Measurements from ENCODE around the gene MAD2L1BP.
"Not testable (repeated sequence)": the region's sequence is repeated elsewhere in the genome, so short reads cannot be mapped to it uniquely, and the experiment has no call there.

MAD2L1BP gene

DNA sequence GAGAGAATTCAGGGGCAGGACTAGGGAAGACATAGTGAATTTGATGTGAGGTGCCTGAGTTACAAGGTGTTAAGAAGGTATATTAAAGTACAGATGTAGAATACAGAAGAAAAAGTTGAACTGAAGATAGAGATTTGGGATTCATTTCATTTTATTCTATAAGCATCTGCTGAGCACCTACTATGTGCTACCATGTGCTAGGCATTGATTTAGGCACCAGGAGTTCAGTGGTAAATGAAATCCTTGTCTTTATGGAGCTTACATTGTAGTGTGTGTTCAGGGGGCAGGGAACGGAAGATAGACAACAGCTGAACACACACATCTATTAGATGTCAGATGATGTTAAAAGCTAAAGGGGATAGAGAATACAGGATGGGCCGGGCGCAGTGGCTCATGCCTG is 12.0 kb downstream of the MAD2L1BP start:
- no peak overlapping the region for H2BK120ac ChIP-seq (ENCODE audit: low read depth, low read length)
- H2AFZ ChIP-seq (ENCODE audit: low read depth, low read length), result no peak overlapping the region
- no peak overlapping the region for H4K8ac ChIP-seq (ENCODE audit: low read length)
- no peaks in the 10 kb centered on the region for H3K9me3 ChIP-seq (ENCODE audit: control insufficient read depth, low read length)
- H3K18ac ChIP-seq (ENCODE audit: low read depth in 1 of 2, low read length in 2 of 2), result no peak overlapping the region
- H3K4me3 ChIP-seq (ENCODE audit: insufficient read depth in 1 of 2, low read depth in 1 of 2, low read length in 2 of 2), result no peak overlapping the region
- no peak overlapping the region for H2BK15ac ChIP-seq (ENCODE audit: low read depth, poor library complexity, severe bottlenecking)
- no peak overlapping the region for H3K23ac ChIP-seq (ENCODE audit: low read length in 2 of 2)
- peaks cover 8% of the 10 kb centered on the region for H3K4me1 ChIP-seq (ENCODE audit: control insufficient read depth, insufficient read depth, low read depth, low read length)
- no peak overlapping the region for H2BK5ac ChIP-seq (ENCODE audit: low read depth, low read length, poor library complexity, severe bottlenecking)
- H2AK5ac ChIP-seq (ENCODE audit: low read length, severe bottlenecking), result no peak overlapping the region
- DNase-seq, result no peak
- 94% methylated on average over 2 of the region's 3 CpGs for WGBS
- no peaks in the 10 kb centered on the region for H3K27me3 ChIP-seq (ENCODE audit: control insufficient read depth in 1 of 2, insufficient read depth in 1 of 2, low read length in 2 of 2)
- no peaks in the 10 kb centered on the region for H3K79me1 ChIP-seq (replicated peaks; ENCODE audit: low read length, poor library complexity, severe bottlenecking)
- no peak overlapping the region for H3K4me2 ChIP-seq (ENCODE audit: low read length, poor library complexity, severe bottlenecking)
- peaks cover 2 to 5% of the 10 kb centered on the region in 2 experiments for H3K36me3 ChIP-seq (ENCODE audit: control insufficient read depth in 1 of 2, insufficient read depth in 2 of 2, low read depth in 1 of 2, low read length in 2 of 2)
- no peak overlapping the region for H3K14ac ChIP-seq (ENCODE audit: low read length in 2 of 2)
- no peak overlapping the region for H2BK12ac ChIP-seq (ENCODE audit: low read length in 2 of 2)
- no peak overlapping the region for H3K4ac ChIP-seq (ENCODE audit: low read depth in 1 of 2, low read length in 2 of 2)
- no peak overlapping the region for H3K27ac ChIP-seq (ENCODE audit: low read length, poor library complexity, severe bottlenecking)
- no peak overlapping the region for H4K91ac ChIP-seq (ENCODE audit: low read length)
- H3K9ac ChIP-seq (ENCODE audit: low read length), result no peak overlapping the region

DNA sequence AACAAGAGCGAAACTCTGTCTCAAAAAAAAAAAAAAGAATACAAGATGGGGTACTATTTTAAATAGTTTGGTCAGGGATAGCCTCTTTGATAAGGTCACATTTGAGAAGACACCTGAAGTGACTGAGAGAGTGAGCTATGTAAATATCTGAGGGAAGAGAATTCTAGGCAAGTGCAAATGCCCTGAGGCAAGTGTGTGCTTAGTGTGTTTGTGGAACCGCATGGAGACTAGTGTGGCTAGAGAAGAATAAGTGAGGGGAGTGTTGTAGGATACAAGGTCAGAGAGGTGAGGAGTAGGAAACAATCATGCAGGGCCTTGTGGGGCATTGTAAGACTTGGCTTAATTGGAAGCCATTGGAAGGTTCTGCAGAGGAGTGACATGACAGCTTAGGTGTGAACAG is 12.6 kb downstream of the MAD2L1BP start:
- peaks cover 0 to 5% of the 10 kb centered on the region in 2 experiments for H3K36me3 ChIP-seq (ENCODE audit: control insufficient read depth in 1 of 2, insufficient read depth in 2 of 2, low read depth in 1 of 2, low read length in 2 of 2)
- no peak overlapping the region for H3K18ac ChIP-seq (ENCODE audit: low read depth in 1 of 2, low read length in 2 of 2)
- H2AK5ac ChIP-seq (ENCODE audit: low read length, severe bottlenecking), result no peak overlapping the region
- H3K4ac ChIP-seq (ENCODE audit: low read depth in 1 of 2, low read length in 2 of 2), result no peak overlapping the region
- H3K4me2 ChIP-seq (ENCODE audit: low read length, poor library complexity, severe bottlenecking), result no peak overlapping the region
- H2BK5ac ChIP-seq (ENCODE audit: low read depth, low read length, poor library complexity, severe bottlenecking), result no peak overlapping the region
- H3K9ac ChIP-seq (ENCODE audit: low read length), result no peak overlapping the region
- H4K8ac ChIP-seq (ENCODE audit: low read length), result no peak overlapping the region
- no peak overlapping the region for H2BK120ac ChIP-seq (ENCODE audit: low read depth, low read length)
- H3K23ac ChIP-seq (ENCODE audit: low read length in 2 of 2), result no peak overlapping the region
- peaks cover 8% of the 10 kb centered on the region for H3K4me1 ChIP-seq (ENCODE audit: control insufficient read depth, insufficient read depth, low read depth, low read length)
- H4K91ac ChIP-seq (ENCODE audit: low read length), result no peak overlapping the region
- no peaks in the 10 kb centered on the region for H3K27me3 ChIP-seq (ENCODE audit: control insufficient read depth in 1 of 2, insufficient read depth in 1 of 2, low read length in 2 of 2)
- no peak overlapping the region for H2BK12ac ChIP-seq (ENCODE audit: low read length in 2 of 2)
- no peaks in the 10 kb centered on the region for H3K79me1 ChIP-seq (replicated peaks; ENCODE audit: low read length, poor library complexity, severe bottlenecking)
- no peak for DNase-seq
- WGBS, result 96% methylated on average over 2 of the region's 2 CpGs
- no peak overlapping the region for H3K4me3 ChIP-seq (ENCODE audit: insufficient read depth in 1 of 2, low read depth in 1 of 2, low read length in 2 of 2)
- no peak overlapping the region for H2AFZ ChIP-seq (ENCODE audit: low read depth, low read length)
- no peaks in the 10 kb centered on the region for H3K9me3 ChIP-seq (ENCODE audit: control insufficient read depth, low read length)
- no peak overlapping the region for H3K27ac ChIP-seq (ENCODE audit: low read length, poor library complexity, severe bottlenecking)
- no peak overlapping the region for H3K14ac ChIP-seq (ENCODE audit: low read length in 2 of 2)
- no peak overlapping the region for H2BK15ac ChIP-seq (ENCODE audit: low read depth, poor library complexity, severe bottlenecking)

DNA sequence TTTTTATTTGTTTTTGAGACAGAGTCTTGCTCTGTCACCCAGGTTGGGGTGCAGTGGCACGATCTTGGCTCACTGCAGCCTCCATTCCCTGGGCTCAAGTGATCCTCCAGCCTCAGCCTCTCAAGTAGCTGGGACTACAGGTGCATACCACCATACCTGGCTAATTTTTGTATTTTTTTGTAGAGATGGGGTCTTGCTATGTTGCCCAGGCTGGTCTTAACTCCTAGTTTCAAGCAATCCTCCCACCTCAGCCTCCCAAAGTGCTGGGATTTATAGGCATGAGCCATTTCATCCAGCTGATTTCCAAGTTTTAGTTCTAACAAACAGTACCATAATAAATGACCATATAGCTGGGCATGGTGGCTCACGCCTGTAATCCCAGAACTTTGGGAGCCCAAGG is 17.2 kb downstream of the MAD2L1BP start:
- H3K4ac ChIP-seq (ENCODE audit: low read depth in 1 of 2, low read length in 2 of 2); H2BK12ac ChIP-seq (ENCODE audit: low read length in 2 of 2); H3K18ac ChIP-seq (ENCODE audit: low read depth in 1 of 2, low read length in 2 of 2); H2BK15ac ChIP-seq (ENCODE audit: low read depth, poor library complexity, severe bottlenecking); H2AFZ ChIP-seq (ENCODE audit: low read depth, low read length); H3K4me1 ChIP-seq (ENCODE audit: control insufficient read depth, insufficient read depth, low read depth, low read length); H2BK5ac ChIP-seq (ENCODE audit: low read depth, low read length, poor library complexity, severe bottlenecking); H3K27me3 ChIP-seq (ENCODE audit: control insufficient read depth in 1 of 2, insufficient read depth in 1 of 2, low read length in 2 of 2); H3K4me2 ChIP-seq (ENCODE audit: low read length, poor library complexity, severe bottlenecking); H3K23ac ChIP-seq (ENCODE audit: low read length in 2 of 2); H3K27ac ChIP-seq (ENCODE audit: low read length, poor library complexity, severe bottlenecking); H3K79me1 ChIP-seq (replicated peaks; ENCODE audit: low read length, poor library complexity, severe bottlenecking); DNase-seq; H3K9ac ChIP-seq (ENCODE audit: low read length); H2AK5ac ChIP-seq (ENCODE audit: low read length, severe bottlenecking); H3K36me3 ChIP-seq (ENCODE audit: control insufficient read depth in 1 of 2, insufficient read depth in 2 of 2, low read depth in 1 of 2, low read length in 2 of 2); H3K9me3 ChIP-seq (ENCODE audit: control insufficient read depth, low read length); H3K14ac ChIP-seq (ENCODE audit: low read length in 2 of 2); H2BK120ac ChIP-seq (ENCODE audit: low read depth, low read length); H4K91ac ChIP-seq (ENCODE audit: low read length); H3K4me3 ChIP-seq (ENCODE audit: insufficient read depth in 1 of 2, low read depth in 1 of 2, low read length in 2 of 2); H4K8ac ChIP-seq (ENCODE audit: low read length): not testable (repeated sequence)
- 100% methylated on average over 1 of the region's 2 CpGs for WGBS

DNA sequence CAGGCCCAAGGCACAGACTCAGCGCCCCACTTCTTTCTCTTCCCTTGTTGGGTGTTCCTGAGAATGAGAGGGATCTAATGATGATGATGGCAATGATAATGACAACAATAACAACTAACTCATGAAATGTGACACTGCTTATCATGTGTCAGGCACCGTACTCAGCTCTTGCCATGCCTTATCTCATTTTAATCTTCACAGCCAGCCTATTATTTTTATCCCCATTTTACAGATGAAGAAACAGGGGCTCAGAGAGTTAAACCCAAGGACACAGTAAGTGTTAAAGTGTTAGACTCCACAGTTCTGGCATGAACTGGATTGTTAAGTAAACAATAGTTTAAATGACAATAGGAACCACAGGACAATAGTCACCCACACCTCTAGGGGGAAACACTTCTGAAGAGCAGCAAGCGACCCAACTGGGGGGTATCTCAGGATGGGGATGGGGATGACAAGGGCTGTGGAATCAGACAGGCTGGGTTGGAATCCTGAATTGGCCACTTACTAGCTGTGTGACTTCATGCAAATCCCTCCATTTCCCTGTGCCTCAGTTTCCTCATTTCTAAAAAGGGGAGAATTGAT is 21.7 kb downstream of the MAD2L1BP start:
- no peak overlapping the region for H2AFZ ChIP-seq (ENCODE audit: low read depth, low read length)
- no peak overlapping the region for H3K4me2 ChIP-seq (ENCODE audit: low read length, poor library complexity, severe bottlenecking)
- H2BK5ac ChIP-seq (ENCODE audit: low read depth, low read length, poor library complexity, severe bottlenecking), result no peak overlapping the region
- no peak overlapping the region for H3K27ac ChIP-seq (ENCODE audit: low read length, poor library complexity, severe bottlenecking)
- no peaks in the 10 kb centered on the region for H3K36me3 ChIP-seq (ENCODE audit: control insufficient read depth in 1 of 2, insufficient read depth in 2 of 2, low read depth in 1 of 2, low read length in 2 of 2)
- no peak overlapping the region for H4K91ac ChIP-seq (ENCODE audit: low read length)
- H2BK12ac ChIP-seq (ENCODE audit: low read length in 2 of 2), result no peak overlapping the region
- no peaks in the 10 kb centered on the region for H3K4me1 ChIP-seq (ENCODE audit: control insufficient read depth, insufficient read depth, low read depth, low read length)
- H3K9ac ChIP-seq (ENCODE audit: low read length), result no peak overlapping the region
- no peak overlapping the region for H2AK5ac ChIP-seq (ENCODE audit: low read length, severe bottlenecking)
- H3K27me3 ChIP-seq (ENCODE audit: control insufficient read depth in 1 of 2, insufficient read depth in 1 of 2, low read length in 2 of 2), result no peaks in the 10 kb centered on the region
- no peak overlapping the region for H3K18ac ChIP-seq (ENCODE audit: low read depth in 1 of 2, low read length in 2 of 2)
- no peak for DNase-seq
- H3K4me3 ChIP-seq (ENCODE audit: insufficient read depth in 1 of 2, low read depth in 1 of 2, low read length in 2 of 2), result no peak overlapping the region
- WGBS, result 92% methylated on average over 1 of the region's 3 CpGs
- H2BK120ac ChIP-seq (ENCODE audit: low read depth, low read length), result no peak overlapping the region
- peaks cover 4% of the 10 kb centered on the region for H3K9me3 ChIP-seq (ENCODE audit: control insufficient read depth, low read length)
- H3K14ac ChIP-seq (ENCODE audit: low read length in 2 of 2), result no peak overlapping the region
- H3K4ac ChIP-seq (ENCODE audit: low read depth in 1 of 2, low read length in 2 of 2), result no peak overlapping the region
- no peaks in the 10 kb centered on the region for H3K79me1 ChIP-seq (replicated peaks; ENCODE audit: low read length, poor library complexity, severe bottlenecking)
- no peak overlapping the region for H3K23ac ChIP-seq (ENCODE audit: low read length in 2 of 2)
- H4K8ac ChIP-seq (ENCODE audit: low read length), result no peak overlapping the region
- no peak overlapping the region for H2BK15ac ChIP-seq (ENCODE audit: low read depth, poor library complexity, severe bottlenecking)
